ENCODE data around the gene JAG1.

JAG1 gene

DNA sequence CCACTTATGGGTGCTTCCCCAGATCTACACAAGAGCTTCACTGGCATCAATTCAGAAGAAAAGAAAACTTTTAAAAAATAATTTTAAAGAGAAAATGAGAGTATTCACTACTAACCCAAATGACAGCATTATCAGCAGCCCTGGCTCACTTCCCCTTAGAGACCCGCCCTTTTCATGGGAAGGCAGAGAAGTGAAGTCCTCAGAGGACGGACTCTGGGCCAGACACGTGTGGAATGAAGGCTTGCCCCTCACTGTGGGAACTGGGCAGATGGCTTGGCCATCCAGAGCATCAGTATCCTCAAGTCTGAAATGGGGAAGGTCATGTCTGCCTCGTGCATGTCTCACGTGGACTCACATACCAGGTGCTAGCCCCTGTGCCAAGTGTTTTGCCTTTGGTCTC is 63.5 kb downstream of the JAG1 start:
- no peak for TF ChIP-seq SNAI2 (CRISPR knock-in tag; IDR thresholded peaks at IDR 0.05)
- no peak for TF ChIP-seq ZNF565 (CRISPR knock-in tag; conservative IDR thresholded peaks at IDR 0.05; ENCODE audit: low read depth)
- no peak for TF ChIP-seq TOX (CRISPR knock-in tag; IDR thresholded peaks at IDR 0.05; ENCODE audit: borderline replicate concordance)
- no peak for TF ChIP-seq ZNF8 (CRISPR knock-in tag; IDR thresholded peaks at IDR 0.05)
- TF ChIP-seq, protein P1, sequence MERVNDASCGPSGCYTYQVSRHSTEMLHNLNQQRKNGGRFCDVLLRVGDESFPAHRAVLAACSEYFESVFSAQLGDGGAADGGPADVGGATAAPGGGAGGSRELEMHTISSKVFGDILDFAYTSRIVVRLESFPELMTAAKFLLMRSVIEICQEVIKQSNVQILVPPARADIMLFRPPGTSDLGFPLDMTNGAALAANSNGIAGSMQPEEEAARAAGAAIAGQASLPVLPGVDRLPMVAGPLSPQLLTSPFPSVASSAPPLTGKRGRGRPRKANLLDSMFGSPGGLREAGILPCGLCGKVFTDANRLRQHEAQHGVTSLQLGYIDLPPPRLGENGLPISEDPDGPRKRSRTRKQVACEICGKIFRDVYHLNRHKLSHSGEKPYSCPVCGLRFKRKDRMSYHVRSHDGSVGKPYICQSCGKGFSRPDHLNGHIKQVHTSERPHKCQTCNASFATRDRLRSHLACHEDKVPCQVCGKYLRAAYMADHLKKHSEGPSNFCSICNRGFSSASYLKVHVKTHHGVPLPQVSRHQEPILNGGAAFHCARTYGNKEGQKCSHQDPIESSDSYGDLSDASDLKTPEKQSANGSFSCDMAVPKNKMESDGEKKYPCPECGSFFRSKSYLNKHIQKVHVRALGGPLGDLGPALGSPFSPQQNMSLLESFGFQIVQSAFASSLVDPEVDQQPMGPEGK (CRISPR knock-in tag; IDR thresholded peaks at IDR 0.05; ENCODE audit: borderline replicate concordance), result no peak
- no peak for TF ChIP-seq ZFP30 (CRISPR knock-in tag; IDR thresholded peaks at IDR 0.05)
- no peak for ATAC-seq

DNA sequence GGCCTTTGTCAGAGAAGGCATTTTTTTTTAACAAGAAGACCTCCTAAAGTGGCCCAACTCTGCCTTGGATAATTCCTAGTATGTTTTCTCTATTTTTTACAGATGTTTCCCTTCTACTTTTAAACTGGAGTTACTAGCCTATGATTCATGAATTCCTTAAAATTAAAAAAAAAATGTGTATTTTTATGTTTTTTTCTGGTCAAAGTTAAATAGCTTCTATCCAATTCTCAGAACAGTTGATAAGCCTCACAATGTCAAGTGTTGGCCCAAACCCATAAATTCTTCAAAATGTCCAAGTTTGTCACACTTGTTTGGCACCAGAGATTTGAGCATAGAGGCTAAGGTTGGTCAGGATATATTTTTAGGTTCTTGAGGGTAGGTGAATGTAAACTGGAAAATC is 64.0 kb downstream of the JAG1 start:
- ATAC-seq, result peak; percentile 62
- no peak for TF ChIP-seq CSDC2 (CRISPR knock-in tag; IDR thresholded peaks at IDR 0.05)

DNA sequence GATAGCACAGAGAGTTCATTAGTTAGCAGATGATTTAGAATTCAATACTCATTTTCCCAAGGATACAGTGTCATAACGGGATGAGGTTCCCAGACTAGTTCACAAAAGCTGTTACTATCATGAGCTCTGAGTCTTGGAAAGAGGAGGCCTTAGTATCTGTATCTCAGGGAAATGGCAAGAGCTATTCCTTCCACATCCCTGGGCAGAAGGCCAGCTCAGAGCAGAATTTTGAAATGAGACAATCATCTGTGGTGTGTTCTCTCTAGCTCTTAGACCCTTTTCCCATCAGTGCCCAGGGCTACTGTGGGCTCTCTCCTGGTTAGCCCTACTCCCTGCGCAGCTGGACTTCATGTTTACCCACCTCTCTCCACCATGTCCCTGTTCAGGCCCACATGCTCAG is 64.5 kb downstream of the JAG1 start:
- ATAC-seq, result peak; percentile 58
- TF ChIP-seq, protein P2, sequence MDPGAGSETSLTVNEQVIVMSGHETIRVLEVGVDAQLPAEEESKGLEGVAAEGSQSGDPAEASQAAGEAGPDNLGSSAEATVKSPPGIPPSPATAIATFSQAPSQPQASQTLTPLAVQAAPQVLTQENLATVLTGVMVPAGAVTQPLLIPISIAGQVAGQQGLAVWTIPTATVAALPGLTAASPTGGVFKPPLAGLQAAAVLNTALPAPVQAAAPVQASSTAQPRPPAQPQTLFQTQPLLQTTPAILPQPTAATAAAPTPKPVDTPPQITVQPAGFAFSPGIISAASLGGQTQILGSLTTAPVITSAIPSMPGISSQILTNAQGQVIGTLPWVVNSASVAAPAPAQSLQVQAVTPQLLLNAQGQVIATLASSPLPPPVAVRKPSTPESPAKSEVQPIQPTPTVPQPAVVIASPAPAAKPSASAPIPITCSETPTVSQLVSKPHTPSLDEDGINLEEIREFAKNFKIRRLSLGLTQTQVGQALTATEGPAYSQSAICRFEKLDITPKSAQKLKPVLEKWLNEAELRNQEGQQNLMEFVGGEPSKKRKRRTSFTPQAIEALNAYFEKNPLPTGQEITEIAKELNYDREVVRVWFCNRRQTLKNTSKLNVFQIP (CRISPR knock-in tag; IDR thresholded peaks at IDR 0.05; ENCODE audit: borderline replicate concordance, low read depth), result no peak
- TF ChIP-seq ARNTL (CRISPR knock-in tag; IDR thresholded peaks at IDR 0.05; ENCODE audit: borderline replicate concordance, low read depth) (no peak), OSR1 (CRISPR knock-in tag; IDR thresholded peaks at IDR 0.05) (no peak), BACH2 (CRISPR knock-in tag; IDR thresholded peaks at IDR 0.05; ENCODE audit: borderline replicate concordance) (no peak), ZNF70 (CRISPR knock-in tag; IDR thresholded peaks at IDR 0.05) (no peak), RARB (CRISPR knock-in tag; IDR thresholded peaks at IDR 0.05) (no peak), GLIS3 (CRISPR knock-in tag; IDR thresholded peaks at IDR 0.05) (no peak), ZFP30 (CRISPR knock-in tag; IDR thresholded peaks at IDR 0.05) (no peak), ZNF565 (CRISPR knock-in tag; conservative IDR thresholded peaks at IDR 0.05; ENCODE audit: low read depth) (no peak)
- TF ChIP-seq, protein P3, sequence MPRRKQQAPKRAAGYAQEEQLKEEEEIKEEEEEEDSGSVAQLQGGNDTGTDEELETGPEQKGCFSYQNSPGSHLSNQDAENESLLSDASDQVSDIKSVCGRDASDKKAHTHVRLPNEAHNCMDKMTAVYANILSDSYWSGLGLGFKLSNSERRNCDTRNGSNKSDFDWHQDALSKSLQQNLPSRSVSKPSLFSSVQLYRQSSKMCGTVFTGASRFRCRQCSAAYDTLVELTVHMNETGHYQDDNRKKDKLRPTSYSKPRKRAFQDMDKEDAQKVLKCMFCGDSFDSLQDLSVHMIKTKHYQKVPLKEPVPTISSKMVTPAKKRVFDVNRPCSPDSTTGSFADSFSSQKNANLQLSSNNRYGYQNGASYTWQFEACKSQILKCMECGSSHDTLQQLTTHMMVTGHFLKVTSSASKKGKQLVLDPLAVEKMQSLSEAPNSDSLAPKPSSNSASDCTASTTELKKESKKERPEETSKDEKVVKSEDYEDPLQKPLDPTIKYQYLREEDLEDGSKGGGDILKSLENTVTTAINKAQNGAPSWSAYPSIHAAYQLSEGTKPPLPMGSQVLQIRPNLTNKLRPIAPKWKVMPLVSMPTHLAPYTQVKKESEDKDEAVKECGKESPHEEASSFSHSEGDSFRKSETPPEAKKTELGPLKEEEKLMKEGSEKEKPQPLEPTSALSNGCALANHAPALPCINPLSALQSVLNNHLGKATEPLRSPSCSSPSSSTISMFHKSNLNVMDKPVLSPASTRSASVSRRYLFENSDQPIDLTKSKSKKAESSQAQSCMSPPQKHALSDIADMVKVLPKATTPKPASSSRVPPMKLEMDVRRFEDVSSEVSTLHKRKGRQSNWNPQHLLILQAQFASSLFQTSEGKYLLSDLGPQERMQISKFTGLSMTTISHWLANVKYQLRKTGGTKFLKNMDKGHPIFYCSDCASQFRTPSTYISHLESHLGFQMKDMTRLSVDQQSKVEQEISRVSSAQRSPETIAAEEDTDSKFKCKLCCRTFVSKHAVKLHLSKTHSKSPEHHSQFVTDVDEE (CRISPR knock-in tag; IDR thresholded peaks at IDR 0.05), result no peak
- TF ChIP-seq, protein P4, sequence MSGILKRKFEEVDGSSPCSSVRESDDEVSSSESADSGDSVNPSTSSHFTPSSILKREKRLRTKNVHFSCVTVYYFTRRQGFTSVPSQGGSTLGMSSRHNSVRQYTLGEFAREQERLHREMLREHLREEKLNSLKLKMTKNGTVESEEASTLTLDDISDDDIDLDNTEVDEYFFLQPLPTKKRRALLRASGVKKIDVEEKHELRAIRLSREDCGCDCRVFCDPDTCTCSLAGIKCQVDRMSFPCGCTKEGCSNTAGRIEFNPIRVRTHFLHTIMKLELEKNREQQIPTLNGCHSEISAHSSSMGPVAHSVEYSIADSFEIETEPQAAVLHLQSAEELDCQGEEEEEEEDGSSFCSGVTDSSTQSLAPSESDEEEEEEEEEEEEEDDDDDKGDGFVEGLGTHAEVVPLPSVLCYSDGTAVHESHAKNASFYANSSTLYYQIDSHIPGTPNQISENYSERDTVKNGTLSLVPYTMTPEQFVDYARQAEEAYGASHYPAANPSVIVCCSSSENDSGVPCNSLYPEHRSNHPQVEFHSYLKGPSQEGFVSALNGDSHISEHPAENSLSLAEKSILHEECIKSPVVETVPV (CRISPR knock-in tag; IDR thresholded peaks at IDR 0.05), result no peak
- TF ChIP-seq, protein P1 (CRISPR knock-in tag; IDR thresholded peaks at IDR 0.05; ENCODE audit: borderline replicate concordance), result no peak

DNA sequence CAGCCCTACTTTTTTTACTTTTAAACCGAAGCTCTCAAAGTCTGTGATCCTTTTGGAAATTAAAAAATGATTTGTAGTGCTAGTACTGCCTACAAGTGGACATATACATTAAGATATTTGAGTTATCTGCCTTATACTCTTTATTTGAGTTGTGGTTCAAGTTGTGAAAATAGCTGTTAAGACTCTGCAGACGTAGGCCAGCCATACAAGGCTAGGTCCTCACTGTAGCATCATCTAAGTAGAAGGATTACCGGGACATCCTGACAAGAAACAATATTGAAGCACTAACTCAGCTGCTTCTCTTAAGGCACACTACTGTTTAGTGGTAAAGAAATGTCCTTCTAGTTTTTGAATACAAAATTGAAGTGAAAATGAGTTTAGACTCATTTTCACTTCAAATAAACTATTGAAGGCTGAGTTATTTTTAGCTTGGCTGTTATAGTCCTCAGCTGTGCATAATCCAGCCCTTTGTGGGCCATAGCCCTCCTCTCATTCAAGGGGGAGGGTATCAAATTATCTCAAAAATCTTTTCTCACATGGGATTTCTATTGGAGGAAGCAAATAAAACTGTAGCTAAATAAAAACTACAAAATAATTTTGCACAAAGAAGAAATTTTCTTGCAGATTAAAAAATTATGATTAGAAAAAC is 68.1 kb downstream of the JAG1 start:
- TF ChIP-seq ZNF70 (CRISPR knock-in tag; IDR thresholded peaks at IDR 0.05) (no peak), TCF4 (CRISPR knock-in tag; IDR thresholded peaks at IDR 0.05; ENCODE audit: borderline replicate concordance) (no peak), ESRRG (CRISPR knock-in tag; IDR thresholded peaks at IDR 0.05) (no peak), ARNTL (CRISPR knock-in tag; IDR thresholded peaks at IDR 0.05; ENCODE audit: borderline replicate concordance, low read depth) (no peak), ISL1 (CRISPR knock-in tag; IDR thresholded peaks at IDR 0.05) (no peak), ZFP30 (CRISPR knock-in tag; IDR thresholded peaks at IDR 0.05) (no peak), ZNF8 (CRISPR knock-in tag; IDR thresholded peaks at IDR 0.05) (no peak)
- TF ChIP-seq, protein P4 (CRISPR knock-in tag; IDR thresholded peaks at IDR 0.05), result no peak
- TF ChIP-seq, protein P2 (CRISPR knock-in tag; IDR thresholded peaks at IDR 0.05; ENCODE audit: borderline replicate concordance, low read depth), result no peak
- no peak for ATAC-seq
